ENCODE data around the gene MAN1B1.

The MAN1B1 gene

DNA sequence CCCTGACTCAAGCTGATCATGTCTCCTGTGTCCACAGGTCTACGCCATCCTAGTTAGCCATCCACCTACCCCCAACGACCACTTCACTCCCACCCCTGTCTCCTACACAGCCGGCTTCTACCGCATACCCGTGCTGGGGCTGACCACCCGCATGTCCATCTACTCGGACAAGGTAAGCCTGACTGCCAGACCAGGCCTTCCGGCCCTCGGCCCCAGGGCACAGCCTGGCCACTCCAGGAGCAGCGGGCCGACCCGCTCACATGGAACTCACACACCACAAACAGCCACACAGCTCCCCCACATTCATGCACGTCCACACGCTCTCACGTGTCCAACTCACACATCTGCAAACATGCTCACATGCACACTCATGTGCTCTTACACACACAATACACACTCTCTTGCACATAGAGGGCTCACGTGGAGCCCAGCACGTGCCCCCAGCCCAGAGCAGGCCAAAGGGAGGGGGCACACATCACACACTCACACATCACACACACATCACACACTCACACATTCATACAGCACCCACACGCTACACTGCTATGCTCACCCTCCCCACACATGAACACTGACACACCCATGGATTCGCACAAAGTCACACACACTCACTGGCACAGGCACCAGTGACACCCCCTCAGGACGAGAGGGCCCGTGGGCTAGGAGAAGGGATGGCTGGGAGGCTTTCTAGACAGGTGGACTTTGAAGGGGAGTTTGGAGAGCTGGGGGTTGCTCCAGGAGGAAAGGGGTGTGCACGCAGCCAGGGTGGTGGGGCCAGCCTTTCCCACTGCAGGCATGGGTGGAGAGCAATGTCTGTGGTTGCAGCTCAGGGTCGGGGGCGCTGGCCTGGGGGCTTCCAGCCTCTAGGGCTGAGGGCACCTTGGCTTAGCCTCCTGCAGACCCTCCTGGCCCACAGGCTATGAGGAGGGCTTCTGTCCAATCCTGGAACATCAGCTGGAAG lies 55.5 kb downstream of the MAN1B1 start:
- DNase-seq (ENCODE audit: low read depth in 1 of 2, low spot score in 1 of 2): no peak

DNA sequence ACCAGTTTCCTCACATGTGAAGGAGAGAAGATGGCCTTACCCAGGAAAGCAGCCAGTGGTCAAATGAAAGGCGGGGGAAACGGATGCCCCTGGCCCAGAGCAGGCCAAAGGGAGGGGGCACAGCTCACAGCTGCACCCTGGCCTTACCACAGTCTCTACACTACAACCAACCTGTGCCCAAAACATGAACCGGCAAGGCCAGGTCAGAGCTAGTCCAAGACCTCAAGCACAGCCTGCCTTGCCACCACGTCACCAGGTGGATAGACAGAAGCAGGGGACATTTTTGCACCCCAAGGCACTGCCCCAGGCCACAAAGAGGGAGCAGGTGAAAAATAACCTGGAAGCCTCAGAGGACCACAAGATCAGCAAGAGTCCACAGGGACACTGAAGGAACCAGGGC lies 56.7 kb downstream of the MAN1B1 start:
- DNase-seq (ENCODE audit: low read depth in 1 of 2, low spot score in 1 of 2): no peak

DNA sequence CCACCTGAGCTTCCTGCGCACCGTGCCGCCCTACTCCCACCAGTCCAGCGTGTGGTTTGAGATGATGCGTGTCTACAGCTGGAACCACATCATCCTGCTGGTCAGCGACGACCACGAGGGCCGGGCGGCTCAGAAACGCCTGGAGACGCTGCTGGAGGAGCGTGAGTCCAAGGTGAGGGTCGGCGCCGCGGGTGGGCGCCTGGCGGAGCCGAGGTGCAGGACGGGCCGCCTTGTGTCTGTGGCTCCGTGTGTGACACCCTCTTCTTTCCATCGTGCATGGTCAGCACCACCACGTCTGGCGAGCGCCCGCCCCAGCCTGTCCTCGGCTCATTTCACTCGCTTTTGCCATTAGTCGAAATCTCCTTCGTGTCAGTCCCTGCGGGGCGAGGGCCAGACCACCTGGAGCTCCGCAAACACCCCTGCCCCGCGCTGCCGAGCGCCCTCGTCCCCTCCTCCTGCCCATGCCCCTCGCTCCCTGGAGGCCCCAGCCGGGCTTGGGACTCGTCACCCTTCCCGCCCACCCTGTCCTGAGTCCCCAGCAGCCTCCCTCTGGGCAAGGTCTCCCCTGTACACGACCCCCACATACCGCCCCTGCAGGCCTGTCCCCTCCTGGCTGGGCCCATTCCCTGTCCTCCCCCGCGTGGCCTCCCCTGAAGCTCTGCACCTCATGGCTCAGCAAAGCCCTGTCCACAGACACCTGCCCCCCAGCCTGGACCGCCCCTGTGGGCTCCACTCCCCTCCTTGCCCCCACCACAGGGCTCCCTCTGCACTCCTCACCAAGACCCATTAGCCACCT lies 59.1 kb downstream of the MAN1B1 start:
- no peak for DNase-seq (ENCODE audit: low read depth in 1 of 2, low spot score in 1 of 2)

DNA sequence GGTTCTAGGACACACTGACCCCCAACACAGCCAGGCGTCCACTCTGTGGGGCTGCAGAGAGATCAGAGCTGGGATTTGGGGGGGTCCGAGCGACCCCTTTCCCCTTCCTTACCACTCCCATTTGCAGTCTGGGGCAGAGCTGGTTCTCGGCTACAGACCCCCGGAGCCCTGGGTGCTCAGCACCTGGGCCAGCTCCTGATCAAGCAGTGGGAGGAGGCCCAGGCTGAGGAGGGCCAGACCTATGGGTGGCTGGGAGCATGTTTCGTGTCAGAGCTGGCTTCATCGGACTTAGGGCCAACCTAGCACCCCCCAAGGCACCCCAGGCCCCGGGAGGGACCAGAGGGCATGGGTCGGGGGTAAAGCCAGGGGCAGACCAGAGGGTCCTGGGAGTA lies 59.7 kb downstream of the MAN1B1 start:
- DNase-seq (ENCODE audit: low read depth in 1 of 2, low spot score in 1 of 2): no peak

DNA sequence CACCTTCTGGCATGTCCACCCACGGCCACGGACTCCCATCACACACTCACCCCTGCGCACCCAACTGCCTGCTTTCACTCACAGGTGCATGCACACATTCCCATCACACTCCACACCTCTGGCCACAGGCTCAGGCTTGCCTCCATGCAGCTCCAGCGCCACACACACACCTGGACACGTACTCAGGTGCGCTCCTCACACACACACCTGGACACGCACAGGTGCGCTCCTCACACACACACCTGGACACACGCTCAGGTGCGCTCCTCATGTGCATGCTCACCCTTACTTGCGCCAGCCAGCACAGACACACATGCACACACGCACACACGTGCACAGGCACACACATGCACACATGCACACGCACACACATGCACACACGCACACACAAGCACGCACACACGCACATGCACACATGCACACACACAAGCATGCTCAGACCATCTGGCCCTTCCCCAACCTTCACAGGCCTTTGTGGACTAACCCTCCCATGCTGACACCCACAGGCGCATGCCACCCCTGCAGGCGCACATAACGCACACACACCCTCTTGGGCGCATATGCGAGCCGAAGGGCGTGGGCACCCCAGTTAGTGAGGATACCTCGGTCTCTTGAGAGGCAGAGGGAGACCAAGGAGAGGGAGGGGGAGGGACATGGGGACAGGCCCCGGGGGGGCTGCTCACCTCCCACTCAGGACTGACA lies 60.5 kb downstream of the MAN1B1 start:
- DNase-seq (ENCODE audit: low read depth in 1 of 2, low spot score in 1 of 2): no peak

DNA sequence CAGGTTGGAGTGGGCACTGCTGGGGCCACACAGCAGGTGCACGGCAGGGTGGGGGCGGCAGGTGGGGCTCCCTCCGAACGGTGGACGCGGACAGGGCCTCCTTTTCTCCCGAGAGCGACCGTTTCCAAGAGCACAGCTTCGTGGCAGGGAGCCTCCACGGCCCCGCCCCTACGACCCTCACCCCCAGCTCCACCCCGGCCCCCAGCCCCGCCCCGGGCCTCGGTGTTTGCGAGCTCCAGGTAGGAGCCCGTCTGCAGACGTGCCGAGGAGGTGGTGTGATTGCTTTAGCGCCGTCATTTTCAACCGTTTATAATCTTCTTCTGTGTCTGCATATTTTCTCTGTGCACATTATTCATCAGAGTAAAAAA lies 61.0 kb downstream of the MAN1B1 start:
- DNase-seq (ENCODE audit: low read depth in 1 of 2, low spot score in 1 of 2): no peak

DNA sequence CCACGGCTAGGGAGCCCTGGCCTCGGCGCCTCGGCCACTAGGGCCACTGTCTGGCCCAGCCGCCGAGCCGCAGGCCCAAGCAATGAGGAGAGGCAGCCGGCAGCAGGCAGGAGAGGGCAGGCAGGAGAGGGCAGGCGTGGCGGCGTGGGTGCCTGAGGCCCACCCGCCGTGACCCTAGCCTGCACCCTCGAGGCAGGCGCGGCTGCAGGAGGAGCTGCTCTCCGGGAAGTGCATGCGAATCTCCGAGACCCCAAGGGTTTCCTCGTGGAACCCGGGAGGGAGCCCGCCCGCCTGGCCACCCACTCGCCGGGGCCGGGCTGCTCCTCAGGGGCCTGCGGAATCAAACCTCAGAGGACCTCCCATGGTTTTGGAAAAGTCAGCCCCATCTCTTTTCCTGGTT lies 61.5 kb downstream of the MAN1B1 start:
- no peak for DNase-seq (ENCODE audit: low read depth in 1 of 2, low spot score in 1 of 2)

DNA sequence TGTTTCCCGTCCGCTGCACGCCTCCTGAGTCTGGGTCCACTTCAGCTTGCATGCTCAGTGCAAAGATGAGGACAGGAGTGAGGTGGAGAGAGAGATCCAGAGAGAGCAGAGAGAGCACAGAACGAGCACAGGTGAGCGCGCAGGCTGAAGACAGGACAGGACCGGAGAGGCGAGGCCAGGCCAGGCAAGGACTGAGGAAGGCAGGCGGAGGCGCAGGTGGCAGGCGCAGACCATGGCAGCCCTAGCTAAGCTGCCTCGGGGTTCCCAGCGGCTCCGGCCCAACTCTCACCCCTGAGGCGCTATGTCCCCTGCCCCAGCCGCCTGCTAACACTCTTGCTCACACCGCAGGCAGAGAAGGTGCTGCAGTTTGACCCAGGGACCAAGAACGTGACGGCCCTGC lies 61.9 kb downstream of the MAN1B1 start:
- DNase-seq (ENCODE audit: low read depth in 1 of 2, low spot score in 1 of 2): no peak

DNA sequence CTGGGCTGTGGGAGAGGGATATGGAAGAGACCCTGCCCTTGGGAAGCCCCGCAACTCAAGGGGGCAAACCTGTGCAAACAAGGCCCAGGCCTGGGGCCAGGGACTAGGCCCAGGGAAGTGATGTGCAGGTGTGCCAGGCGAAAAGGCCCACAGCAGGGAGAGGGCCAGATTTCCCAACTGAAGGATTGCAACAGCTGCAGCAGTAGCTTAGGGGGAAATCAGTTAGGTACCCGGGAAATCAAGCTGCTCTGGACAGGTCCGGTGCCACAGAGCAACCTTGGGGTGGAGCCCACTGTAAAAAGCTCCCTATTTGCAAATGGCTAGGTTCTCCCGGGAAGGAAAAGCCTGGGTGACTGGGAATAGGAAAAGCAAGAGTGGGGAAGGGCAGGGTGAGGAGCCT lies 62.6 kb downstream of the MAN1B1 start:
- DNase-seq (ENCODE audit: low read depth in 1 of 2, low spot score in 1 of 2): no peak

DNA sequence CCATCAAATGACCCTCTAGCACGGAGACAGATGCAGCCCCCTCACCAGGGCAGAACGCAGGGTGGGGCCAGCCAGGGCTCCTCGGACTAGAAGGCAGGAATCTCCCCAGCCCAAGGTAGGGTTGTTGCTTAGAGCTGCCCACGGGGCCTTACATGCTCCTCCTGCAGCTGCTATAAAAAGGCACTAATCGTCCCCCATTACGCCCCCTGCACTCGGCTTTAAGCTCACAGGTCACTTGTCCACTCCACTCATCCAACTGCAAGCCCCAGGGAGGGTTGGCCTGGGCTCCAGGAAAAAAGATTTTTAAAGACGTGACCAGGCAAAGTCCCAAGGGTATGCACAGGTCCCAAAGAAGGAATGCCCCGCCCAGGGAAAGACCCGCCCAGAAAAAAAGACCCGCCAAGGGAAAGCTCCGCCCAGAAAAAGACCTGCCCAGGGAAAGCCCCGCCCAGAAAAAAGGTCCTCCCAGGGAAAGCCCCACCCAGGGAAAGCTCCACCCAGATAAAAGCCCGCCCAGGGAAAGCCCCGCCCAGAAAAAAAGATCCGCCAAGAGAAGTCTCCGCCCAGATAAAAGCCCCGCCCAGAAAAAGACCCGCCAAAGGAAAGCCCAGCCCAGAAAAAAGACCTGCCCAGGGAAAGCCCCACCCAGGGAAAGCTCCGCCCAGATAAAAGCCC lies 63.3 kb downstream of the MAN1B1 start:
- no peak for DNase-seq (ENCODE audit: low read depth in 1 of 2, low spot score in 1 of 2)

DNA sequence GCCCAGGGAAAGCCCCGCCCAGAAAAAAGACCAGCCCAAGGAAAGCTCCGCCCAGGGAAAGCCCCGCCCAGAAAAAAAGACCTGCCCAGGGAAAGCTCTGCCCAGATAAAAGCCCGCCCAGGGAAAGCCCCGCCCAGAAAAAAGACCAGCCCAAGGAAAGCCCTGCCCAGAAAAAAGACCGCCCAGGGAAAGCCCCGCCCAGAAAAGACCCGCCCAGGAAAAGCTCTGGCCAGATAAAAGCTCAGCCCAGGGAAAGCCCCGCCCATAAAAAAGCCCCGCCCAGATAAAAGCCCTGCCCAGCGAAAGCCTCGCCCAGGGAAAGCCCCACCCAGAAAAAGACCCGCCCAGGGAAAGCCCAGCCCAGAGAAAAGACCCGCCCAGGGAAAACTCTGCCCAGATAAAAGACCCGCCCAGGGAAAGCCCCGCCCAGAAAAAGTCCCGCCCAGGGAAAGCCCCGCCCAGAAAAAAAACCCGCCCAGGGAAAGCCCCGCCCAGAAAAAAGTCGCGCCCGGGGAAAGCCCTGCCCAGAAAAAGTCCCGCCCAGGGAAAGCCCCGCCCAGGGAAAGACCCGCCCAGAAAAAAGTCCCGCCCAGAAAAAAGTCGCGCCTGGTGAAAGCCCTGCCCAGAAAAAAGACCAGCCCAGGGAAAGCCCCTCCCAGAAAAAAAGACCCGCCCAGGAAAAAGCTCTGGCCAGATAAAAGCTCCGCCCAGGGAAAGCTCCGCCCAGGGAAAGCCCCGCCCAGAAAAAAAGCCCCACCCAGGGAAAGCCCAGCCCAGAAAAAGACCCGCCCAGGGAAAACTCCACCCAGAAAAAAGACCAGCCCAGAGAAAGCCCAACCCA lies 64.1 kb downstream of the MAN1B1 start:
- DNase-seq (ENCODE audit: low read depth in 1 of 2, low spot score in 1 of 2): peak in 1 of 2 donors; percentile 52

DNA sequence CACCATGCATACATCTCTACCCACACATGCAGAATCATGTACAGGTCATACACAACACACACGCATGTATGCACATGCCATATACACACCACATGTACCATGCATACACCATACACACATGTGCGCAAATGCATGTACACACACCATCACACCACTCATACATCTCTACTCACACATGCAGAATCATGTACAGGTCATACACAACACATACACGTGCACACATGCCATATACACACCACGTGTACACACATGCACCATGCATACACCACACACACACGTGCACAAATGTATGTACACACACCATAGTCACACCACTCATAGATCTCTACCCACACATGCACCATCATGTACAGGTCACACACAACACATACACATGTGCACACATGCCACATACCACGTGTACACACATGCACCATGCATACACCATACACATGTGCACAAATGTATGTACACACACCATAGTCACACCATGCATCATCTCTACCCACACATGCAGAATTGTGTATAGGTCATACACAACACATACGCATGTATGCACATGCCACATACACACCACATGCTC lies 66.1 kb downstream of the MAN1B1 start:
- DNase-seq (ENCODE audit: low read depth in 1 of 2, low spot score in 1 of 2): no peak

DNA sequence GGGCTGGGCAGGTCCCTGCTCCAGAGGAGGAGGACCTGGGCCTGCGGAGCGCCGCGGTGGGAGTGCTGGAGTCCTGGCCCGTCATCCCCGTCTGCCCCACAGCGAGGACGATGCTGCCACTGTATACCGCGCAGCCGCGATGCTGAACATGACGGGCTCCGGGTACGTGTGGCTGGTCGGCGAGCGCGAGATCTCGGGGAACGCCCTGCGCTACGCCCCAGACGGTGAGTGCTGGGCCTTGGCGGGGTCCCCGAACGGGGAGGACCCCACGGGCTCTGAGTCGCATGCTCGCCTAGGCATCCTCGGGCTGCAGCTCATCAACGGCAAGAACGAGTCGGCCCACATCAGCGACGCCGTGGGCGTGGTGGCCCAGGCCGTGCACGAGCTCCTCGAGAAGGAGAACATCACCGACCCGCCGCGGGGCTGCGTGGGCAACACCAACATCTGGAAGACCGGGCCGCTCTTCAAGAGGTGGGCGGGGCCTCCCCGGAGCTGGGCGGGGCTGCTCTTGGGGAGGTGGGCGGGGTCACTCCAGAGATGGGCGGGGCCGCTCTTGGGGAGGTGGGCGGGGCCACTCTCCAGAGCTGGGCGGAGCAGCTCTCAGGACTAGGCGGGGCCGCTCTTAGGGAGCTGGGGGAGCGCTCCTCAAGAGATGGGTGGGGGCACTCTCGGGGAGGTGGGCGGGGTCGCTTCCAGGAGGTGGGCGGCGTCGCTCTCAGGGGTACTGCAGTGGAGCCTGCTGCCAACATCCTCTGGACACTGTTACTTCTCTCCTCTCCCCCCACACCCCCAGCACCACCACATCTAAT lies 70.0 kb downstream of the MAN1B1 start:
- DNase-seq (ENCODE audit: low read depth in 1 of 2, low spot score in 1 of 2): peak; percentile 26 to 52

DNA sequence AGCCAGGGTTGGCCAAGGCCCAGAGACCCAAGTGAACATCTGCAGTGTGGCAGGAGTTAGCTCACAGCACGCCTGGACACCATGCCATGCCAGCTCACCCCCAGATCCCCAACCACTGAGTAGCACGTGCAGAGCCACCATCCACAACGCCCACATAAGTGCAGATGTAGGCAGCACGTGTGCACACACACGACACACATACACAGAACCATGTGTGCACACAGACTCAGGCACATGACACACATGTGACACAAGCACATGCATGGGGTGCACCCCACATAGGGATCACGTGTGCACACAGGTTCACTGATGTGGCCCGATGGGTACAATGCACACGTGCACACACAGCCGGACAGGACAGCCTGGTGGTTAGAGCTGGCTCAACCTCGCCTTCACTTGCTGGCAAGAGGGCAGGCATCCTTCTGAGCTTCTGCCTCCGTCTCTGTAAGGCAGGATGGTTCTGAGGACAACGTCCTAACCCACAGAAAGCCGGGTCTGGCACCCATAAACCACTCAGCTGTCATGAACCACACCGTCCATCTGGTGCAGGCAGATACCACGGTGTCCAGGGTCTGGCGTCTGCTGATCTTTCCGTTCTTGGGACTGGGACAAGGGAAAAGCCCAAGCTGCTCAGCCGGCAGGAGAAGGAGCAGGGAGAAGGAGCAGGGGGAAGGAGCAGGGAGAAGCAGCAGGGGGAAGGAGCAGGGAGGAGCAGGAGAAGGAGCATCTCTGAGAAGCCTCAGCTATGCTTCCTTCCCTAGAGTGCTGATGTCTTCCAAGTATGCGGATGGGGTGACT lies 71.0 kb downstream of the MAN1B1 start:
- no peak for DNase-seq (ENCODE audit: low read depth in 1 of 2, low spot score in 1 of 2)

DNA sequence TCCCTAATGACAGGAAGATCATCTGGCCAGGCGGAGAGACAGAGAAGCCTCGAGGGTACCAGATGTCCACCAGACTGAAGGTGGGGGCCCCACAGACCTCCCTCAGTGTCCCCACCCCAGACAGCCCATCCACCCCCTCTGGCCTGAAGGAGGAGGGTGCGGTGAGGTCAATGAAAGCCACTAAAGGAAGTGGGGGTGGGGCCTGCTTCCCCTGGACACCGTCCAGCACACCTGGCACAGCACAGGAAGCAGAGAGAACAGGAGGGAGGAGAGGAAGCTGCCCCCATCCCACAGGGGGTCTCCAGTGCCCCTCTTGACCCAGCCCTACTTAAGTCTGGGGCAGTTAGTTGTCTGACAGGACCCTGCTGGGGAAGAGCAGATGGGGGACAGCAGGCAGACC lies 71.8 kb downstream of the MAN1B1 start:
- no peak for DNase-seq (ENCODE audit: low read depth in 1 of 2, low spot score in 1 of 2)
